HEK293 (cell line): ENCODE measurements around the gene SEMA3A.

Experiments
- CTCF ChIP-seq: fragments of 450-650 bp; formaldehyde crosslinking; IDR thresholded peaks from 2 replicates; pipeline ENCODE4 v1.5.1; 2016; ENCODE audit warnings: missing biosample characterization, missing genetic modification characterization
- SETDB1 ChIP-seq: IDR thresholded peaks from one replicate; pipeline ENCODE4 v1.6.1; 2017; ENCODE audit warnings: mild to moderate bottlenecking, low read length, moderate library complexity, mixed read lengths; ENCODE audit not compliant: insufficient read length
- ZNF24 ChIP-seq: fragments of 450-650 bp; formaldehyde crosslinking; IDR thresholded peaks from 2 replicates; pipeline ENCODE4 v1.5.1; 2016; ENCODE audit warnings: missing biosample characterization, missing genetic modification characterization
- ZNF561 ChIP-seq: fragments of 450-650 bp; IDR thresholded peaks from 2 replicates; pipeline ENCODE4 v1.5.1; 2018; ENCODE audit warnings: missing biosample characterization, missing genetic modification characterization, borderline replicate concordance

- TF ChIP-seq ZNF24 (no peak), SETDB1 (no peak), ZNF561 (no peak), CTCF (tag by site-specific recombination) (no peak)
Measured at GRCh38 chr7:84057576-84057975, 137.0 kb downstream of the SEMA3A start.
